ENCODE measurements around the gene USP12.

USP12 gene

DNA sequence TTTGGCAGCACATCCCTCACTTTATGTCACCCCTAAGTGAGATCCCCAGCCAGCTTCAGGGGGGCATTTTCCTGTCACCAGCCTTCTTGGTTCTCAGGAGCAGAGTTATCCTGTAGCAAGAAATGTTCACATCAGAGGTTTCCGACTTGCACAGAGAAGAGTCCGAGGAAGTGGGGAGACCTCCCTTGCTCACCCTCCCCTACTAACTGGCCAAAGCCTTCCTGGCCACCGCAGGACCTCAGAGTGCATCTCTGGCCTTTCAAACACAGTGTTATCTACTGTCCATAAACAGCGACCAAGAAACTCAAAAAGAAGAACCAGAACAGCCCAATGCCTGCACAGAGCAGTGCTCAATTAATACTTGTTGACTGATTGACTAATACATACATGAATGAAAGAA, 134.4 kb downstream of the USP12 start:
- DNase-seq (ENCODE audit: low read depth in 2 of 2): no peak

DNA sequence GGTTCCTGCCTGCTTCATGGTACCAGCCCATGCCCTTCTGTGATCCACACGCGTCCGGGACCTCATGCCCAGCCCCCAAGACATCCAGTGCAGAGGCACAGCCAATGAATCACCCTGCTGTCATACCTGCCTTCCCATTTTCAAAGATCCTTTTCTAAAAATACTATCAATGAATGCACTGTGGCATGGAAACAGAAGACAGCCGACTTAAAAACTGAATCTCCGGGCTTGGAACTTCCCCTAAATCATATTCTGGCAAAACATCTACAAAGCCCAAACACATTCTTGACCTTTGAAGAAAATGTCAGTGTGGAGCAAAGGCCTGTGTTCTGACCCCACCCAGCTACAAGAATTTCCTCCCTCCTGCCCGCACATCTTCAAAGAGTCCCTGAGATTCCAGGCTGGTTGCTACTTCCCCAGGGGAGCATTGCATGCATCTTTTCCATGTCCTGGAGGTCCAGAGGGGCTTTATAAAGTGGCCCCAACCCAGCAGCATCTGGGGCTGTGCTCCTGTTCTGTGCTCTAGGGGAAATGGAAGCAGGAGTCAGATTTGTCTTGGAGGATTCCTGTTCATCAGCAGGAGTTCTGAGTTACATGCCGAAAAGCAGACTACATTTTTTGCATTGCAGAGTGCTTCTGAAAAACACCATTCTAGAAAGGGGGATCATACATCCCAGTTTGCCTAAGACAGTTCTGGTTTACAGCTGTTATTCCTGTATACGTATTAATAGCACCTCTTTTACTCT, 135.2 kb downstream of the USP12 start:
- DNase-seq (ENCODE audit: low read depth in 2 of 2): no peak

DNA sequence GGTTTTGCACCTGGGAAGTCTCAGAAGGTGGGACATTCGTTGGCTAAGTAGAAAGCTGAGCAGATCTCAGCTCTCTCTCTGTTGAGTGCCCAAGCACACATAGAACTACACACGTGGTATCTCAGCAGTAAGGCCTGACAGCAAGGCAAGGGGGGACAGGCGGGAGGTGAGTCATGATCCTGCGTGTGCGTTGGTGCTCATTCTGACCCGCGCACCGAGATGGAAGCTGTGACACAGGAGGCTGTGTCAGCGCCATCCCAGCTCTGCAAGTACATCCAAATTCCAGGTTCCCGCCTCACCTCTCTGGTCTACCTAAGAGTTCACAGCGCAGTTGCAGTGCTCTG, 135.7 kb downstream of the USP12 start:
- no peak for DNase-seq (ENCODE audit: low read depth in 2 of 2)

DNA sequence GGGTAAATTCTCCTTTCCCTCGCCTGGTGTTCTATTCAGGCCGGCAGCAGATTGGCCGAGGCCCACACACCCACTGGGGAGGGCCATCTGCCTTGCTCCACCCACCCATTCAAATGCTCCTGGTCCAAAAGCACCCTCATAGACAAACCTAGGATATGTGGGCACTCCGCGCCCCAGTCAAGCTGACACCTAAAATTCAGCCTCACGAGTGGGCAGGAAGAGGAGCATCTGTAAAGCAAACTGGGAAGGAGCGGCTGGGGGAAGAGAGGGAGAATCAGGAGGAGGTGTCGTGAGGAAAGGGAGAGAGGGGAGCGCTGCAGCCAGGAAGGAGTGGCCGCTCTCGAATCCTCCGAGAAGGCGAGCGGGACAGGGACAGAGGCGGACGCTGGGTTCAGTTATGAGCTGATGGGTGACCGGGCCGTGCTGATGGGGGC, 136.9 kb downstream of the USP12 start:
- DNase-seq (ENCODE audit: low read depth in 2 of 2): no peak

DNA sequence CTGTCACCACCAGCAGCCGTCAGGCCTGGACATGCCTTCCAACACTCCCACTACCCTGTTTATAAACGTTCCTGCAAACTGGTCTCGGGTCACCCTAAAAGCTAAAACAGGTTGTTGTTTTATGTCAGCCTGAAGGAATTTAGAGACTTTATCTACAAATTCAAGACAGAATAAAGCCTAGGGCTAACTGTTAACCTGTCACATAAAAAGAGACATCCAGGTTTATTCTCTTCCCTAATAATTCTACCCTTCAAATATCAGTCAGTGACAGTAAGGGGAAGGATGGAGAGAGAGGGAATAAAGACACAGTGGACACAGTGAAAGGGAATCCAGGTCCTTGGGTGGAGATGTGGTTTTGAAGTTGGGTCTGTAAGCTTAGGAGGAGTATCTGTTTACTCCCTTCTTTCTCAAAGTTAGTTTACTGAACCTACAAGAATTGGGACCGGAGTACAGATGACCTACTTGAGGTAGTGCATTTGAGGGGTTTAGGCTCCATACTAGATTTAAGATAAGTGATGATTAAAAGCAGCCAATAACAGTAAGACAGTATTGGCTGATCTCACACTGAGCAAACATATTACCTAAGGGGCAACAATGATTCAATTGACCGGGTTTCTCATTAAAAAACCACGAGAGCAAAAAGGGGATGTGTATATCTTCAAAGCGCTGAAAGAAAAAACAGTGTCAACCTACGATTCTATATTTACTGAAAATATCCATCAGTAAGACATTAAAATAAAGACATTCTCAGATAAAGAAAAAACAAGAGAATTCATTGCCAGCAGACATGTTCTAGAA, 142.7 kb downstream of the USP12 start:
- no peak for DNase-seq (ENCODE audit: low read depth in 2 of 2)

DNA sequence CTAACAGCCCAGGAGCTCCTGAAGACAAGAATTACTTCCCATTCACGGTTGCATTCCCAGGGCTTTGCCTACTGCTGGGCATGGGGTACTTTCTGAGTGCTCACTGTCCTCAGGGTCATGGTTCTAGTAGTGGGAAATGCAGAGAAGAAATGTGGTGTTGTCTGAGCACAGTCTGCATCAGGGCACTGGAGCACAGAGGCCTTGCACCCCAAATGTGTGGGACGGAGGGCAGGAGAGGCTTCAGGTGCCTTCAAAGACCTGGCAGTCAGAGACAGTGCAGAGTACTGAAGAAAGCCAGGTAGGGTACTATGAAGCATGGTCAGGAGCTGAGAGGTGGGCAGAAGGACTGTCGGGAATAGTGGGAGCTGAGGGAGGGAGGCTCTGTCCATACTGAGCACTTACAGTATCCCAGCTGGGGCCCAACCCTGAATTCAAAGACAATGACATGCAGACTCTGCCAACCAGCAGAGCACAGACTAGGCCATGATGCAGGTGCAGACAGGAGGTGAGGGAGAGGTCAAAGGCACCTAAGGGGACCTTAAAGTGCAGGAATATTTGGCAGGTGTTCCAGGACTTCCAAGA, 144.4 kb downstream of the USP12 start:
- no peak for DNase-seq (ENCODE audit: low read depth in 2 of 2)

DNA sequence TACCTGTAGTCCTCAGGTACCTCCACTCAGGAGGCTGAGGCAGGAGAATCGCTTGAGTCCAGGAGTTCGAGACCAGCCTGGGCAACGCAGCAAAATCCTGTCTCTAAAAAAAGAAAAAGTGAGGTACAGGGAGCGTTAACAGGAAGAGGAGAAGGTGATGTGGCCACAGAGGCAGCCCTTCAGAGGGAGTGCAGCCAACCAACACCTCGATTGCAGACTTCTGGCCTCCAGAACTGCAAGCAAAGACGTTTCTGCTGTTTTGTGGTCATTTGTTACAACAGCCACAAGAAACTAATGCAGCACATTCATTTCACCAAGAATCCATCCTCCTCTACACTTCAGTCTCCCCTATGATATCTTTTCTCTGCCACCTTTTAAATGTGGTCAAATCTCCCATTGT, 145.2 kb downstream of the USP12 start:
- DNase-seq (ENCODE audit: low read depth in 2 of 2): no peak

DNA sequence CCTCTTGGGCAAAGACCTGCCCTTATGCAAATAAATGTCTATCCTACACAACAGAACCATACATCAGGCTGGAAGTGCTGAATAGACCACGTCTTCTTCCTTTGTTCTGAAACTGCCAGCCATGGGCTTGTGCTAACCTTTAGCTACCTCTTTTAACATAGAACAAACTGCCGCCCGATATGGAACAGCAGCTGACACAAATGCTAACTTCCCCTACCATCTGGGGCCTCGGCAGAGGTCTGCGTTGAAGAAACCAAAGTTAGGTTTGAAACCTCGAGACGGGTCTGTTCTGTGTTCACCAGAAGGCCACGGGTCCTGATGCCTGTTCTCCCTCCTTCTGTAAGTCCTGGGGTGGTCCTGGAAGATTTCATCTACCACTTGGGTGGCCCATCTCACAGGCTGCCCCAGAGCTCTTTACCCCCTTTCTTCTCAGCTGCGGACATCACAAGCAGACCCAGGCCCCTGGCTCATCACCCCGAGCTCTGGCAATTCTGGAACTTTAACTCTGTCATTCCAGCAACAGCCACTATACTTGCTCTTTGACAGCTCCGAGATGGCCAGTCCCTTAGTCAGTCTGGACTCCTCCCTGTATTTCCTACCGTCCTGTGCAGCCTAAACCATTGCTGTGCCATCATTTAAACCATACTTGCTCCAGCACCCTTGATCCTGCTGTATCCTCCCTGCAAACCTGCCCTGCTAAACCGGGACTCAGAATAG, 146.7 kb downstream of the USP12 start:
- DNase-seq (ENCODE audit: low read depth in 2 of 2): no peak

DNA sequence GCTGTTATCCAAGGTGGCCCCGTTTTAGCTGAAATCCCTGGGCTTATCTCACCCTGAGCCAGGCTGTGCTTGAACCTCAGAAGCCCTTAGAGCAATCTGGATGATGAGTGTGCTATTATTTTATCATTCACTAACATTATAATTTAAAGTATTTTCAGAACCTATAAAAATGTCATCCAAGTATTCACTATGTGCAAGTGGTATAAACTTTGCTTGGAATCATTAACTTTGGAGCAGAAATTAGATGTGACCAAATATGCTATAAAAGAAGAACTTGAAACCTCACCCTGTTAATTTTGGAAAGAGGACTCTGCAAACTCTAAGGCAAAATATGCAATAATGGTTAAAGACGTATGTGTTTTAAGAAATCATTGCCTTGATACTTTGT, 147.5 kb downstream of the USP12 start:
- no peak for DNase-seq (ENCODE audit: low read depth in 2 of 2)

DNA sequence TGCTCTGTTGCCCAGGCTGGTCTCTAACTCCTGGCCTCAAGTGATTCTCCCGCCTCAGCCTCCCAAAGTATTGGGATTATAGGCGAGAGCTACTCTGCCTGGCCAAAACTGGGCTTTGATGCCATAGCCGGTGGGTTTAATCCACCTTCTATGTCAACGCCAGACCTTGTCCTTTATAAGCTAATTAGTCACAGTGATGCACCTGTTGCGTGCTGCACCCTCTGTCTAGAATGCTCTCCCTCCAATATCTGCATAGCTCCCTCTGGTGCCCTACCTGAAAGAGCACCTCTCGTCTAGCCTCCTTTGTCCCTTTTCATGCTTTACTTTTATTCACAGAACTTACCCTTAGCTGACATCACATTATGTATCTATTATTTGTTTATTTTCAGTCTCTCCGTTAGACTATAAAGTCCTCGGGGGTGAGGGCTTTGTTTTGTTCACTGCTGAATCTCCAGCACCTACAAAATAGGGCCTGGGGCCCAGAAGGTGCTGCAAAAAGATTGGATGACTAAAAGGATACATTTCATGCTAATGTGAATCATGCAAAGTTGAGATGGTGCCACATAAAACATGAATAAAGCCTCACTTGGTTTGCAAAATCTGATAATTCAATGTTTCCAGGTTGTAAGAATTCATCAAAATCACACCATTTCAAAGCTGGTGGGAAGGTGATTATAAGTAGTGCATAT, 148.1 kb downstream of the USP12 start:
- DNase-seq (ENCODE audit: low read depth in 2 of 2): no peak

DNA sequence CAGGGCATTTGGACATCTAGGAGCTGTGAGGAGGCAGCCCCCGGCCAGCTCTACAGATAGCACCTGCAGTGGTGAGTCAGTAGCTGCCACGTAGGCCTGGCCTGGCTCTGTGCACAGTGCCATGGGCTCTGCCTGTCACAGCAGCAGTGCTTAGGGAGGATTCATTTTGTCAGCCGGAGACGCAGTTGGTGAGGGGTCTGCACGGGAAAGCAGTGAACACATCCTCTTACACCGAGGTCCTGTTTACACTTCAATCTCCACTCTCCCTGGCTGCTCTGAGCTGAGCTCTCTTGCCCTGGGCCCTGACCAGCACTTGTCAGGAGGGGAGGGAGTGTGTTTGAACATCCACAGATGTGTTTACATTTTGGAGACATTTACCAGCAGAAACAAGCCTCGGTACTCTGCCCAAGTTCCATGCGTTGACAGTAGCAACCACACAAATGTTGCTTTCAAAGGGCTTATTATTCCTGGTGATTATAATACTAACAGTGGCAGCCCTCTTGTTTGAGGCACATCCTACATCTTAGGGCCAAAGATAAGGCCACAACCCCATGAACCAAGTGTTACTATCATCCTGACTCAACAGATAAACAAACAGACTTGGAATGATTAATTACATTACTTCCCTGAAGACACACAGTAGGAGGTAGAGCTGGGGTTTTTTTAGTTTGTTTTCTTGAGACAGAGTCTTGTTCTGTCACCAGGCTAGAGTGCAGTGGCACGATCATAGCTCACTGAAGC, 148.9 kb downstream of the USP12 start:
- DNase-seq (ENCODE audit: low read depth in 2 of 2): no peak

DNA sequence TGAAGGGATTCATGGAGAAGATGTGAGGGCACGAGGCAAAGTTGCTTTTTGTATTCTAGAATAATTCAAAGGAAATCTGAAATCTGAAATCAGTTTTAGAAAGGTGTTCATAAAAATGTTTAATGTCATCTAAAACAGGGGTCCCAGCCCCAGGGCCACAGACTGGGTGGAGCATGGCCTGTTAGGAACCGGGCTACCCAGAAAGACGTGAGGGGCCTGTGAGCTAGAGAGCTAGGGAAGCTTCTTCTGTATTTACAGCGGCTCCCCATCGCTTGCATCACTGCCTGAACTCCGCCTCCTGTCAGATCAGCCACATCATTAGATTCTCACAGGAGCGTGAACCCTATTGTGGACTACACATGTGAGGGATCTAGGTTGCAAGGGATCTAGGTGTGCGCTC, 151.2 kb downstream of the USP12 start:
- no peak for DNase-seq (ENCODE audit: low read depth in 2 of 2)

DNA sequence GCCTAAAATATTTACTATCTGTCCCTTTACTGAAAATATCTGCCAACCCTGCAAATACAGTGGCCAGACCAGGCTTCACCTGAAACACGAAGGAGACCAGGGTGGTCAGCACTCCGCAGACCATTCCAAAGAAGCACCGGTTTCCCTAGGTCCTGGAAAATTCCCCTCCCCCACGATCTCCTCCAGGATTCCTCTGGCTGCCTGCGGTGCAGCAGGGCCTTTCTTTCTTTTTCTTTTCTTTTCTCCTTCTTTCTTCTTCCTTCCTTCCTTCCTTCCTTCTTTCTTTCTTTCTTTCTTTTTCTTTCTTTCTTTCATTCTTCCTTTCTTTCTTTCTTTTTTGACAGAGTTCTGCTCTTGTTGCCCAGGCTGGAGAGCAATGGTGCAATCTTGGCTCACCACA, 152.7 kb downstream of the USP12 start:
- DNase-seq (ENCODE audit: low read depth in 2 of 2): no peak

DNA sequence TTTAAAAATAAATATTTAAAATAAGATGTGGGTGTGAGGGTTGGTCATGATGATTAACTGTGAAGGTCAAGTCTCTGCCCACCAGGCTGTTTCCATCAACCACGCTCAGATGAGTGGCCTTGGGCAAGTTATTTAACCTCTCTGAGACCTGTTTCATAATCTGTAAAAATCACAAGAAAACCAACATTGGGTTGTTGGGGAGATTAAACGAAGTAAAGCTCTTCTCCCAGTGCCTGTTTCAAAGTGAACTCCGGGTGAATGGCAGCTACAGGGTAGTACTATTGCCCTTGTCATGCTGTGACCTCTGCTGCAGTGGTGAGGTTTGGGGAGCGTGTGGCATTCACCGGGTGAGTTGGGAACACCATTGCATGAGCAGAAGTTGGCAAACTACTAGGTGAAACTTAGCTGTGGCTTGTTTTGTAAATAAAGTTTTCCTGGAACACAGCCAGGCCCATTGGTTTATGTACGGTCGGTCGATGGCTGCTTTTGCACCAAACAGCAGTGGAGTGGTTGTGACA, 153.2 kb downstream of the USP12 start:
- DNase-seq (ENCODE audit: low read depth in 2 of 2): no peak

DNA sequence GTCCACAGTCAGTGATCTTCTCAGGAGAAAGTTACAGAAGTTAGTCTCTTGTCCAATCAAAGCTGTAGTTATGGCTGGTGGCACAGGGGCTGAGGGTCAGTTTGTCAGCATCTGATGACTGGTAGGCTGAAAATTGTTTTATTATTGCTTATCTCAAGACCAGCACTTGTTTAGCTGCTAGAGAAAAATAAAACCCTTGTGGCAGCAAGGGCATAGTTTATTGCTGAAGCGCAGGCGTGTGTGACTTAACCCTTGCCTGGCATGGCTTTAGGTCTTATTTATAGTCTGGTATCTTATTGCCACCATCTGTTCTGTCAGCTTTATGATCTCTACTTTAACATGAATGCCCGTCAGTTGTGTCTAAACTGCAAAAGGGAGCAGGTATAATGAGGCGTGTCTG, 154.7 kb downstream of the USP12 start:
- DNase-seq (ENCODE audit: low read depth in 2 of 2): no peak
